ENCODE data around the gene RBM17. TPM values are rescaled to one million over a fixed set of nuclear protein-coding genes. Genes with fewer than 3 reads are reported as not detected.

The RBM17 gene
- total and polyA plus RNA-seq, 10 of the 15 experiments (the other 5 are each of a cell fraction or from before 2014, with no cell fraction given), result 28.4 to 181 (median 83.9) TPM

- no peak for TF ChIP-seq ZNF592 (IDR thresholded peaks at IDR 0.05)
- no peak for TF ChIP-seq CBFB (IDR thresholded peaks at IDR 0.05; ENCODE audit: low read depth)
- TF ChIP-seq, protein P1, sequence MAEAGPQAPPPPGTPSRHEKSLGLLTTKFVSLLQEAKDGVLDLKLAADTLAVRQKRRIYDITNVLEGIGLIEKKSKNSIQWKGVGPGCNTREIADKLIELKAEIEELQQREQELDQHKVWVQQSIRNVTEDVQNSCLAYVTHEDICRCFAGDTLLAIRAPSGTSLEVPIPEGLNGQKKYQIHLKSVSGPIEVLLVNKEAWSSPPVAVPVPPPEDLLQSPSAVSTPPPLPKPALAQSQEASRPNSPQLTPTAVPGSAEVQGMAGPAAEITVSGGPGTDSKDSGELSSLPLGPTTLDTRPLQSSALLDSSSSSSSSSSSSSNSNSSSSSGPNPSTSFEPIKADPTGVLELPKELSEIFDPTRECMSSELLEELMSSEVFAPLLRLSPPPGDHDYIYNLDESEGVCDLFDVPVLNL (IDR thresholded peaks at IDR 0.05; ENCODE audit: low read depth, low read length), result no peak
- no peak for TF ChIP-seq MXI1 (IDR thresholded peaks at IDR 0.05; ENCODE audit: low read depth, low read length)
- TF ChIP-seq, protein P2, sequence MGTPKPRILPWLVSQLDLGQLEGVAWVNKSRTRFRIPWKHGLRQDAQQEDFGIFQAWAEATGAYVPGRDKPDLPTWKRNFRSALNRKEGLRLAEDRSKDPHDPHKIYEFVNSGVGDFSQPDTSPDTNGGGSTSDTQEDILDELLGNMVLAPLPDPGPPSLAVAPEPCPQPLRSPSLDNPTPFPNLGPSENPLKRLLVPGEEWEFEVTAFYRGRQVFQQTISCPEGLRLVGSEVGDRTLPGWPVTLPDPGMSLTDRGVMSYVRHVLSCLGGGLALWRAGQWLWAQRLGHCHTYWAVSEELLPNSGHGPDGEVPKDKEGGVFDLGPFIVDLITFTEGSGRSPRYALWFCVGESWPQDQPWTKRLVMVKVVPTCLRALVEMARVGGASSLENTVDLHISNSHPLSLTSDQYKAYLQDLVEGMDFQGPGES (IDR thresholded peaks at IDR 0.05), result no peak
- peak; percentile 59; the same call in 1 of the 2 replicates for TF ChIP-seq ZSCAN29 (IDR thresholded peaks at IDR 0.05)
- TF ChIP-seq, protein P3, sequence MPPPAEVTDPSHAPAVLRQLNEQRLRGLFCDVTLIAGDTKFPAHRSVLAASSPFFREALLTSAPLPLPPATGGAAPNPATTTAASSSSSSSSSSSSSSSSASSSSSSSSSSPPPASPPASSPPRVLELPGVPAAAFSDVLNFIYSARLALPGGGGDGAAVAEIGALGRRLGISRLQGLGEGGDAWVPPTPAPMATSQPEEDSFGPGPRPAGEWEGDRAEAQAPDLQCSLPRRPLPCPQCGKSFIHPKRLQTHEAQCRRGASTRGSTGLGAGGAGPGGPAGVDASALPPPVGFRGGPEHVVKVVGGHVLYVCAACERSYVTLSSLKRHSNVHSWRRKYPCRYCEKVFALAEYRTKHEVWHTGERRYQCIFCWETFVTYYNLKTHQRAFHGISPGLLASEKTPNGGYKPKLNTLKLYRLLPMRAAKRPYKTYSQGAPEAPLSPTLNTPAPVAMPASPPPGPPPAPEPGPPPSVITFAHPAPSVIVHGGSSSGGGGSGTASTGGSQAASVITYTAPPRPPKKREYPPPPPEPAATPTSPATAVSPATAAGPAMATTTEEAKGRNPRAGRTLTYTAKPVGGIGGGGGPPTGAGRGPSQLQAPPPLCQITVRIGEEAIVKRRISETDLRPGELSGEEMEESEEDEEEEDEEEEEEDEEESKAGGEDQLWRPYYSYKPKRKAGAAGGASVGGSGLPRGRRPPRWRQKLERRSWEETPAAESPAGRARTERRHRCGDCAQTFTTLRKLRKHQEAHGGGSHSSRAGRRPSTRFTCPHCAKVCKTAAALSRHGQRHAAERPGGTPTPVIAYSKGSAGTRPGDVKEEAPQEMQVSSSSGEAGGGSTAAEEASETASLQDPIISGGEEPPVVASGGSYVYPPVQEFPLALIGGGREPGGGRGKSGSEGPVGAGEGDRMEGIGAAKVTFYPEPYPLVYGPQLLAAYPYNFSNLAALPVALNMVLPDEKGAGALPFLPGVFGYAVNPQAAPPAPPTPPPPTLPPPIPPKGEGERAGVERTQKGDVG (CRISPR knock-in tag; IDR thresholded peaks at IDR 0.05), result no peak
- TF ChIP-seq HDAC2 (IDR thresholded peaks at IDR 0.05), result 0 out of 2 replicates have a peak, but pooled peaks have one; percentile 51
- TF ChIP-seq EGR1 (IDR thresholded peaks at IDR 0.05; ENCODE audit: borderline replicate concordance in 1 of 2, low read depth in 2 of 2, low read length in 2 of 2), result no peak
- 0 out of 2 replicates have a peak, but pooled peaks have one; percentile 95 for TF ChIP-seq RCOR1 (conservative IDR thresholded peaks at IDR 0.05; ENCODE audit: low read depth, low read length)
- 0 out of 2 replicates have a peak, but pooled peaks have one; percentile 37 for TF ChIP-seq ZBED1 (IDR thresholded peaks at IDR 0.05; ENCODE audit: borderline replicate concordance)
- TF ChIP-seq STAT3 (IDR thresholded peaks at IDR 0.05; ENCODE audit: low read depth, low read length), result peak; percentile 89; the same call in 1 of the 2 replicates
- no peak for TF ChIP-seq FOXK2 (IDR thresholded peaks at IDR 0.05)
- TF ChIP-seq TCF12 (IDR thresholded peaks at IDR 0.05; ENCODE audit: low read depth, low read length), result peak; percentile 60; the same call in 1 of the 2 replicates
- no peak for TF ChIP-seq LARP7 (IDR thresholded peaks at IDR 0.05)
- TF ChIP-seq CHD4 (IDR thresholded peaks at IDR 0.05), result peak; percentile 94
- peak in 1 of 2 experiments; percentile 71; a peak in 2 of 4 replicates for TF ChIP-seq SRF (IDR thresholded peaks at IDR 0.05; ENCODE audit: low read depth in 2 of 2, low read length in 2 of 2)
- peak; percentile 87; the same call in 1 of the 2 replicates for TF ChIP-seq BACH1 (IDR thresholded peaks at IDR 0.05; ENCODE audit: borderline replicate concordance)
- no peak for TF ChIP-seq WRNIP1 (IDR thresholded peaks at IDR 0.05; ENCODE audit: borderline replicate concordance, low read depth, low read length)
- no peak for TF ChIP-seq SMAD1 (IDR thresholded peaks at IDR 0.05; ENCODE audit: low read depth, partially characterized antibody)
- TF ChIP-seq NFYA (IDR thresholded peaks at IDR 0.05; ENCODE audit: borderline replicate concordance, low read depth, low read length), result no peak
Measured at GRCh38 chr10:6141296-6142151, 52.7 kb downstream of the RBM17 start (continued).
